Tibial nerve (tissue), 4 donors: ENCODE results near the gene TAS2R20.

Experiments
- CTCF ChIP-seq, 5 experiments: fragments of 200-600 bp in 3 of 5; fragments of 450-650 bp in 2 of 5; sonication (generic) in 3 of 5; IDR thresholded peaks; one replicate each; pipeline ENCODE4 v1.5.1; 2016 to 2019; ENCODE audit warnings: antibody characterized with exemption in 5 of 5, mild to moderate bottlenecking in 3 of 5, moderate library complexity in 2 of 5
- EP300 ChIP-seq, 2 donors: sonication (generic); formaldehyde crosslinking; IDR thresholded peaks; one replicate each; pipeline ENCODE4 v1.6.1; 2017; ENCODE audit warnings: antibody characterized with exemption in 2 of 2, mild to moderate bottlenecking in 1 of 2
- POLR2A ChIP-seq, 2 donors: fragments of 450-650 bp; IDR thresholded peaks; one replicate each; pipeline ENCODE4 v1.6.1; 2017; ENCODE audit warnings: antibody characterized with exemption in 2 of 2, mild to moderate bottlenecking in 2 of 2, moderate library complexity in 2 of 2

- no peak for TF ChIP-seq POLR2A (IDR thresholded peaks at IDR 0.05)
- no peak for TF ChIP-seq CTCF (IDR thresholded peaks at IDR 0.05)
- TF ChIP-seq EP300 (IDR thresholded peaks at IDR 0.05) = no peak
Measured at GRCh38 chr12:10986812-10987211, 11.3 kb downstream of the TAS2R20 start, which contains the start of gene TAS2R50.
